WI38 (cell line): ENCODE measurements around the gene UGT8.
"Not testable (repeated sequence)": the region's sequence is repeated elsewhere in the genome, so short reads cannot be mapped to it uniquely, and the experiment has no call there.

ENCODE experiments used
- H3K4me3 ChIP-seq: 2 replicates; pipeline ENCODE4 v1.5.1; 2011; ENCODE audit warnings: low read depth, mild to moderate bottlenecking, control low read depth, low read length
- CTCF ChIP-seq: IDR thresholded peaks from 2 replicates; pipeline ENCODE4 v1.5.1; 2012; ENCODE audit warnings: low read depth, mild to moderate bottlenecking, control low read depth, low read length

Gene UGT8

DNA sequence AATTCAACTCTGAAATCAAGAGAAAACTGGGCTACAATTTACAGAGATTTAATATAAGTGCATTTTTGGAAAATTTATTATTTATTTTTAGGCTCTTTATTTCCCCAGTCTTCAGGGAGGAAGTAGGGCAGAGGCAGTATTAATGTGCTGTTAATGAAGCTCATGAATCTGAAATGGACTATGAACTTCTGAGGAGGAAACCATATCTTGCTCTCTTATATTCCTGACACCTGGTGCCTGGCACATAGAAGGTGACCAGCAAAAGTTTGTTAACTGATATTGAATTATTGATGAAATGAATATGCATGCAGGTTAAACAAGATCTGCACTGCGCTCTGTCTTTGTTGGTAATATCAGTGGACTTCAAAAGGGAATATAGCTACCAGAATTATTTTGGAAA, 55.1 kb downstream of the UGT8 start:
- no peak for TF ChIP-seq CTCF
- H3K4me3 ChIP-seq, result no peak overlapping the region

DNA sequence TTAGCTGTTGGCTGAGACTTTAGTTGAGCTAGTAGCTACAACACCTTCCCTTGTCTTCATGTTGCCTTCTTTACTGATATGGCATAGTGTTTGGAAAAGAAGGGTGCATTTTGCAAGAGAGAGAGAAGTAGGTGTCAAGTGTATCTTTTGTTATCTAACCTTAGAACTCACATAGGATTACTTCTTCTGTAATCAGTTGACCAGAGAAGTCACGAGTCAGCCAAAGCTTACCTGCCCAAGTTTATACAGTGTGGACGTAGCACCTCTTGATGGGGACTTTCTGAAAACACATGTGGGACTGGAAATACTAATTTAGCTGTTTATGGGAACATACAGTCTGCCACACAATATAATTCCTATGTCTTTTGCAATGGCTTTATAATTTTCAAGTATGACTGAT, 56.0 kb downstream of the UGT8 start:
- no peak overlapping the region for H3K4me3 ChIP-seq
- TF ChIP-seq CTCF, result no peak

DNA sequence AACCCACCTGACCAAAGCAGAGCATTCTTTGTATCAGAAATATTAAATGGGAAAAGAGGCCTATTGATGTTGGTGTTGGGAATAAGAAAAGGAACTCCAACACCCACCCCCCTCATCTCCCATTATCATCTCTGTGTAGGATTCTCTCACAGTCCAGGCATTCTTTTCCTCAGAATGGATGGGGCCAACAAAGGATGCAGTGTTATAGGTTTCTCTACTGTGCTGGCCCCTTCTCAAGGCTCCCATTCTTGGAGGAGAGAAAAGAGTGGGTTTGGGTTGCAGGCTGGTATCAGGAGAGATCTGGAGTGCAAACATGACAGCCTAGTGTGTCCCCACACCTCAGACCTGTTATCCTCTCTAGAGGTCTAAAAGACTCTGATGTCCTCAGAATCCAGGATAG, 59.6 kb downstream of the UGT8 start:
- H3K4me3 ChIP-seq, result no peak overlapping the region
- no peak for TF ChIP-seq CTCF

- no peak for TF ChIP-seq CTCF
- H3K4me3 ChIP-seq, result no peak overlapping the region
These were observed 60.2 kb downstream of the UGT8 start for GRCh38 chr4:114658776-114659175.

DNA sequence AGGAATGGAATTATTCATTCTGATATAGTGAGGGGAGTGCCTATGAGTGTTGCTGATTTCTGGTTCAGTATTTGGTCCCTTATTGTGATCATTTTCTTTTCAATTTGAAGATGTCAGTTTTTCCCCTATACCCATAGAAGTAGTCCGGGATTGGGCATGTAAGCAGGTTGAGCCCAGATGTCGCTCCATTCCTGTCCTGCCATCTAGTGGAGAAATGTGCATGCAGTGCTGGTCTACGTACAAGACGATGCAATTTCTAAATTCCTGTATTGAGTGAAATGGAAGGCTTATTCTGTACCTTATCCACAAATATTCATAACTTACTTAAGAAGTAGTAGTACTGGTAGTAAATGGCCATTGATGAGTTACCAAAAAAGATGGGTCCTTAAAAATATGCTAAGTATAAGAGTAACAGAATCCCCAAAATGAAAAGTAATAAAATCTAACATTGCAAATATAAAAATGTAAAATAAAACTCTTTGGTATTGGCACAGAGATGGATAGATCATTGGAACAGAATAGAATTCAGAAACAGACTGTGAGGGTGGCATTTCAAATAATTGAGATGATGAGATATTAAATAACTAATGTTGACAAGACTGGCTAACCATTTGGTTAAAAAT, 60.9 kb downstream of the UGT8 start:
- H3K4me3 ChIP-seq, result no peak overlapping the region
- TF ChIP-seq CTCF, result peak; percentile 61; the same call in 1 of the 2 replicates

GRCh38 chr4:114663083-114663482, 64.5 kb downstream of the UGT8 start:
- no peak for TF ChIP-seq CTCF

GRCh38 chr4:114668577-114668976, 70.0 kb downstream of the UGT8 start:
- no peak for TF ChIP-seq CTCF
- H3K4me3 ChIP-seq, result no peak overlapping the region

More at GRCh38 chr4:114663083-114663482, 64.5 kb downstream of the UGT8 start:
- H3K4me3 ChIP-seq, result no peak overlapping the region

DNA sequence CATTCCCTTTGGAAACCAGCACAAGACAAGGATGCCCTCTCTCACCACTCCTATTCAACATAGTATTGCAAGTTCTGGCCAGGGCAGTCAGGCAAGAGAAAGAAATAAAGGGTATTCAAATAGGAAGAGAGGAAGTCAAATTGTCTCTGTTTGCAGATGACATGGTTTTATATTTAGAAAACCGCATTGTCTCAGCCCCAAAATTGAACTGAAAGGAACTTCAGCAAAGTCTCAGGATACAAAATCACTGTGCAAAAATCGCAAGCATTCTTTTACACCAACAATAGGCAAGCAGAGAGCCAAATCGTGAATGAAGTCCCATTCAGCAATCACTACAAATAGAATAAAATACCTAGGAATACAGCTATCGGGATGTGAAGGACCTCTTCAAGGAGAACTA, 72.1 kb downstream of the UGT8 start:
- H3K4me3 ChIP-seq, result not testable (repeated sequence)
